Measurements from ENCODE around the gene FCGR3B. TPM values are rescaled to one million over a fixed set of nuclear protein-coding genes. Genes with fewer than 3 reads are reported as not detected.
"Not testable (repeated sequence)": the region's sequence is repeated elsewhere in the genome, so short reads cannot be mapped to it uniquely, and the experiment has no call there.

Gene FCGR3B
- total RNA-seq, 2 experiments from 2014 or later = not detected

GRCh38 chr1:161642697-161643096 lies 11.7 kb upstream of the FCGR3B start:
- POLR2A ChIA-PET; H3K36me3 Mint-ChIP-seq (ENCODE audit: low read depth); H3K27me3 Mint-ChIP-seq; CTCF ChIA-PET; H3K4me3 Mint-ChIP-seq; intact Hi-C loops (cut with micrococcal nuclease); H3K9me3 Mint-ChIP-seq; H3K27ac Mint-ChIP-seq; DNase-seq: not testable (repeated sequence)
- peak; percentile 58 for ATAC-seq
- H3K4me1 Mint-ChIP-seq (ENCODE audit: low read depth) = peaks cover 12% of the 10 kb centered on the region

GRCh38 chr1:161639203-161639602 lies 8.2 kb upstream of the FCGR3B start:
- intact Hi-C loops (cut with micrococcal nuclease); ATAC-seq; H3K36me3 Mint-ChIP-seq (ENCODE audit: low read depth); H3K9me3 Mint-ChIP-seq; H3K4me3 Mint-ChIP-seq; DNase-seq; H3K27me3 Mint-ChIP-seq; CTCF ChIA-PET; POLR2A ChIA-PET; H3K27ac Mint-ChIP-seq: not testable (repeated sequence)
- peaks cover 20% of the 10 kb centered on the region for H3K4me1 Mint-ChIP-seq (ENCODE audit: low read depth)

GRCh38 chr1:161638251-161638993 lies 7.4 kb upstream of the FCGR3B start:
- H3K4me3 Mint-ChIP-seq; ATAC-seq; CTCF ChIA-PET; intact Hi-C loops (cut with micrococcal nuclease); H3K36me3 Mint-ChIP-seq (ENCODE audit: low read depth); H3K27ac Mint-ChIP-seq; H3K27me3 Mint-ChIP-seq; POLR2A ChIA-PET; DNase-seq; H3K9me3 Mint-ChIP-seq: not testable (repeated sequence)
- H3K4me1 Mint-ChIP-seq (ENCODE audit: low read depth) = peaks cover 20% of the 10 kb centered on the region

GRCh38 chr1:161636976-161637375 lies 6.0 kb upstream of the FCGR3B start:
- peak overlapping the region; percentile 46 for H3K27ac Mint-ChIP-seq
- H3K4me3 Mint-ChIP-seq; H3K9me3 Mint-ChIP-seq; POLR2A ChIA-PET; intact Hi-C loops (cut with micrococcal nuclease); H3K27me3 Mint-ChIP-seq; H3K36me3 Mint-ChIP-seq (ENCODE audit: low read depth); ATAC-seq; DNase-seq: not testable (repeated sequence)
- CTCF ChIA-PET = interaction anchor here (1.0 kb wide), 1 partner anchor 104 kb away, joined by 3 read pairs; no protein-coding TSS in a partner anchor
- peaks cover 11% of the 10 kb centered on the region for H3K4me1 Mint-ChIP-seq (ENCODE audit: low read depth)

GRCh38 chr1:161636189-161636782 lies 5.3 kb upstream of the FCGR3B start:
- H3K9me3 Mint-ChIP-seq; intact Hi-C loops (cut with micrococcal nuclease); H3K4me3 Mint-ChIP-seq; H3K27me3 Mint-ChIP-seq; POLR2A ChIA-PET; DNase-seq; CTCF ChIA-PET; H3K36me3 Mint-ChIP-seq (ENCODE audit: low read depth): not testable (repeated sequence)
- ATAC-seq = peak; percentile 85
- peak overlapping the region; percentile 78 for H3K27ac Mint-ChIP-seq
- peaks cover 11% of the 10 kb centered on the region for H3K4me1 Mint-ChIP-seq (ENCODE audit: low read depth)

GRCh38 chr1:161634993-161635392 lies 4.0 kb upstream of the FCGR3B start:
- intact Hi-C loops (cut with micrococcal nuclease); CTCF ChIA-PET; H3K27ac Mint-ChIP-seq; H3K9me3 Mint-ChIP-seq; H3K27me3 Mint-ChIP-seq; H3K4me3 Mint-ChIP-seq; ATAC-seq; H3K36me3 Mint-ChIP-seq (ENCODE audit: low read depth); POLR2A ChIA-PET; DNase-seq: not testable (repeated sequence)
- peaks cover 11% of the 10 kb centered on the region for H3K4me1 Mint-ChIP-seq (ENCODE audit: low read depth)

- H3K4me3 Mint-ChIP-seq; POLR2A ChIA-PET; H3K9me3 Mint-ChIP-seq; CTCF ChIA-PET; H3K4me1 Mint-ChIP-seq (ENCODE audit: low read depth); DNase-seq; ATAC-seq; H3K27ac Mint-ChIP-seq; intact Hi-C loops (cut with micrococcal nuclease); H3K27me3 Mint-ChIP-seq; H3K36me3 Mint-ChIP-seq (ENCODE audit: low read depth): not testable (repeated sequence)
Measured at GRCh38 chr1:161630128-161630742, 741 bp downstream of the FCGR3B start.

- H3K36me3 Mint-ChIP-seq (ENCODE audit: low read depth); H3K27me3 Mint-ChIP-seq; H3K9me3 Mint-ChIP-seq; H3K4me3 Mint-ChIP-seq; CTCF ChIA-PET; POLR2A ChIA-PET: not testable (repeated sequence)
- DNase-seq (peak; percentile 30), ATAC-seq (peak; percentile 27)
- H3K4me1 Mint-ChIP-seq (ENCODE audit: low read depth) = peaks cover 34% of the 10 kb centered on the region
- H3K27ac Mint-ChIP-seq = peak overlapping the region; percentile 28
- intact Hi-C loops (cut with micrococcal nuclease) = loop anchor here (10.0 kb wide), 1 partner anchor 108 kb away; no protein-coding TSS in a partner anchor
Measured at GRCh38 chr1:161626445-161627146, 4.4 kb downstream of the FCGR3B start.

GRCh38 chr1:161624605-161625004 lies 6.4 kb downstream of the FCGR3B start:
- H3K4me3 Mint-ChIP-seq; CTCF ChIA-PET; H3K27me3 Mint-ChIP-seq; H3K9me3 Mint-ChIP-seq; H3K36me3 Mint-ChIP-seq (ENCODE audit: low read depth); H3K27ac Mint-ChIP-seq; DNase-seq; ATAC-seq; POLR2A ChIA-PET: not testable (repeated sequence)
- H3K4me1 Mint-ChIP-seq (ENCODE audit: low read depth) = peaks cover 38% of the 10 kb centered on the region
- intact Hi-C loops (cut with micrococcal nuclease) = loop anchor here (10.0 kb wide), 1 partner anchor 110 kb away; no protein-coding TSS in a partner anchor

- H3K27me3 Mint-ChIP-seq; H3K36me3 Mint-ChIP-seq (ENCODE audit: low read depth); H3K9me3 Mint-ChIP-seq; CTCF ChIA-PET; DNase-seq: not testable (repeated sequence)
- Mint-ChIP-seq H3K27ac (peak overlapping the region; percentile 72), H3K4me1 (ENCODE audit: low read depth) (peaks cover 38% of the 10 kb centered on the region), H3K4me3 (peak overlapping the region; percentile 40)
- peak; percentile 43 for ATAC-seq
- intact Hi-C loops (cut with micrococcal nuclease) = loop anchor here (10.0 kb wide), 1 partner anchor 111 kb away; no protein-coding TSS in a partner anchor
- POLR2A ChIA-PET = interaction anchor here (0.8 kb wide), 1 partner anchor 126 kb away, joined by 3 read pairs; the partner anchor contains the start of gene DUSP12
Measured at GRCh38 chr1:161623401-161624051, 7.5 kb downstream of the FCGR3B start.

- peak overlapping the region; percentile 83 for H3K4me3 Mint-ChIP-seq
- CTCF ChIA-PET; H3K36me3 Mint-ChIP-seq (ENCODE audit: low read depth); POLR2A ChIA-PET; H3K27me3 Mint-ChIP-seq; H3K9me3 Mint-ChIP-seq: not testable (repeated sequence)
- intact Hi-C loops (cut with micrococcal nuclease) = loop anchor here (10.0 kb wide), 1 partner anchor 113 kb away; no protein-coding TSS in a partner anchor
- DNase-seq = peak; percentile 11
- H3K27ac Mint-ChIP-seq = peak overlapping the region; percentile 55
- ATAC-seq = peak; percentile 8
- H3K4me1 Mint-ChIP-seq (ENCODE audit: low read depth) = peaks cover 35% of the 10 kb centered on the region
Measured at GRCh38 chr1:161622054-161622453, 8.9 kb downstream of the FCGR3B start.

Data from activated CD8-positive, alpha-beta T cell treated with anti-CD3 and anti-CD28 coated beads for 36 hours (primary cell).